K562 (cell line): Measurements from ENCODE around the gene ZNHIT3. TPM values are rescaled to one million over a fixed set of nuclear protein-coding genes. Genes with fewer than 3 reads are reported as not detected.

Experiments used
- CTCF ChIP-seq, 3 experiments: IDR thresholded peaks in 2 of 3; conservative IDR thresholded peaks in 1 of 3; 2 replicates each; pipeline ENCODE4 v1.5.1; 2011 to 2012; ENCODE audit warnings: low read length in 3 of 3, mild to moderate bottlenecking in 3 of 3, control low read depth in 2 of 3, improper control_type of control experiment in 1 of 3, inconsistent platforms in 1 of 3, low read depth in 1 of 3, mixed read lengths in 1 of 3, moderate library complexity in 1 of 3; ENCODE audit not compliant: insufficient read depth in 2 of 3
- HES1 ChIP-seq: fragments of 450-650 bp; IDR thresholded peaks from 2 replicates; pipeline ENCODE4 v1.6.1; 2016; ENCODE audit warnings: low read depth, mild to moderate bottlenecking, moderate library complexity
- KHSRP ChIP-seq: fragments of 450-650 bp; IDR thresholded peaks from 2 replicates; pipeline ENCODE4 v1.6.1; 2017
- PKNOX1 ChIP-seq: fragments of 450-650 bp; IDR thresholded peaks from 2 replicates; pipeline ENCODE4 v1.6.1; 2016
- POLR2AphosphoS5 ChIP-seq: IDR thresholded peaks from 2 replicates; pipeline ENCODE4 v1.6.1; 2011; ENCODE audit warnings: mild to moderate bottlenecking, low read depth, low read length, moderate library complexity; ENCODE audit not compliant: control insufficient read depth, insufficient read depth
- RAD21 ChIP-seq, 2 experiments: fragments of 250-450 bp in 1 of 2; fragments of 450-650 bp in 1 of 2; sonication (Bioruptor Pico) in 1 of 2; formaldehyde crosslinking in 1 of 2; IDR thresholded peaks in 1 of 2; conservative IDR thresholded peaks in 1 of 2; 2 replicates each; pipeline versions ENCODE4 v1.4.0 to v1.8.0; 2020 to 2022; ENCODE audit warnings: mild to moderate bottlenecking in 2 of 2, moderate library complexity in 1 of 2
- SMAD1 ChIP-seq: fragments of 150-350 bp; IDR thresholded peaks from 2 replicates; pipeline ENCODE4 v1.6.1; 2014; ENCODE audit warnings: low read length, low read depth; ENCODE audit not compliant: partially characterized antibody
- ZBTB1 ChIP-seq: sonication (generic); formaldehyde crosslinking; IDR thresholded peaks from 2 replicates; pipeline ENCODE4 v1.8.1; 2023; ENCODE audit warnings: missing genetic modification reagents, low read depth, mild to moderate bottlenecking, borderline replicate concordance
- ZBTB43 ChIP-seq: sonication (generic); formaldehyde crosslinking; IDR thresholded peaks from 2 replicates; pipeline ENCODE4 v1.8.0; 2023; ENCODE audit warnings: mild to moderate bottlenecking, missing genetic modification reagents
- ZFP1 ChIP-seq: fragments of 450-650 bp; formaldehyde crosslinking; IDR thresholded peaks from 2 replicates; pipeline ENCODE4 v1.4.0; 2020; ENCODE audit warnings: mild to moderate bottlenecking, mixed read lengths
- ZFP91 ChIP-seq: sonication (generic); formaldehyde crosslinking; IDR thresholded peaks from 2 replicates; pipeline ENCODE4 v1.8.0; 2022; ENCODE audit warnings: mild to moderate bottlenecking, missing genetic modification reagents
- ZNF431 ChIP-seq: sonication (generic); formaldehyde crosslinking; IDR thresholded peaks from 2 replicates; pipeline ENCODE4 v1.8.0; 2022; ENCODE audit warnings: mild to moderate bottlenecking, missing genetic modification reagents
- polyA plus RNA-seq, 8 experiments: library from polyadenylated mRNA; depleted of rRNA in 4 of 8; stranded (reverse) in 5 of 8; unstranded in 3 of 8; fragments of >200 nt; fragmentation: Nextera tagmentation in 2 of 8; fragmentation: Illumina TruSeq in 1 of 8; extraction: Ambion mirVana in 2 of 8; extraction: Trizol in 1 of 8; gene quantifications; 2 replicates each; pipeline versions ENCODE4 v1.2.1 to v1.2.3, GENCODE V29; 2011 to 2014; ENCODE audit warnings: inconsistent platforms in 1 of 8, missing spikeins in 1 of 8
- total RNA-seq, 7 experiments: library from RNA; depleted of rRNA in 6 of 7; stranded (reverse); fragments of >200 nt in 6 of 7; fragmentation: Illumina TruSeq in 2 of 7; extraction: Trizol in 2 of 7; gene quantifications; 2 replicates each; pipeline versions ENCODE4 v1.2.1 to v1.2.3, GENCODE V29; 2011 to 2021; ENCODE audit warnings: low replicate concordance in 1 of 7

Gene ZNHIT3
- total and polyA plus RNA-seq, 9 of the 15 experiments (the other 6 are each of a cell fraction or from before 2014, with no cell fraction given), result 45.0 to 300 (median 88.4) TPM

- TF ChIP-seq RAD21 (CRISPR knock-in tag; conservative IDR thresholded peaks at IDR 0.05 in 1 of 2, IDR thresholded peaks at IDR 0.05 in 1 of 2), result peak; percentile 86 to 94
- TF ChIP-seq ZFP1 (CRISPR knock-in tag), result no peak
- TF ChIP-seq ZNF431 (CRISPR knock-in tag), result peak; percentile 86
- no peak for TF ChIP-seq POLR2AphosphoS5
- no peak for TF ChIP-seq SMAD1
- TF ChIP-seq KHSRP, result no peak
- peak; percentile 92 to 98 (median 97) for TF ChIP-seq CTCF (IDR thresholded peaks at IDR 0.05 in 2 of 3, conservative IDR thresholded peaks at IDR 0.05 in 1 of 3; ENCODE audit: insufficient read depth in 2 of 3, low read depth in 1 of 3, low read length in 3 of 3)
- no peak for TF ChIP-seq ZBTB43
- no peak for TF ChIP-seq HES1
- TF ChIP-seq ZBTB1 (CRISPR knock-in tag), result peak; percentile 83; the same call in 1 of the 2 replicates
- peak; percentile 65; the same call in 1 of the 2 replicates for TF ChIP-seq ZFP91
- no peak for TF ChIP-seq PKNOX1
These were observed 3.6 kb upstream of the ZNHIT3 start (continued) for GRCh38 chr17:36482611-36483504.
